Neural progenitor cell (in vitro differentiated cells): ENCODE data around the gene ILRUN. TPM values are rescaled to one million over a fixed set of nuclear protein-coding genes. Genes with fewer than 3 reads are reported as not detected.
"Not testable (repeated sequence)": the region's sequence is repeated elsewhere in the genome, so short reads cannot be mapped to it uniquely, and the experiment has no call there.

ENCODE experiments used
- DNase-seq: peaks from one replicate; pipeline ENCODE4 v3.0.0-alpha.2; 2016; ENCODE audit warnings: low spot score
- H2AFZ ChIP-seq: fragments of 200-600 bp; sonication (generic); replicated peaks from 2 replicates; pipeline ENCODE4 v1.6.1; 2016; ENCODE audit warnings: antibody characterized with exemption
- H3F3A ChIP-seq: fragments of 200-600 bp; sonication (generic); 2 replicates; pipeline ENCODE4 v1.6.1; 2016; ENCODE audit warnings: antibody characterized with exemption, low read depth
- H3K27ac ChIP-seq: fragments of 200-600 bp; sonication (generic); 2 replicates; pipeline ENCODE4 v1.5.1; 2016; ENCODE audit warnings: mild to moderate bottlenecking
- H3K27me3 ChIP-seq: fragments of 200-600 bp; sonication (generic); 2 replicates; pipeline ENCODE4 v1.6.1; 2016; ENCODE audit warnings: mild to moderate bottlenecking, moderate library complexity
- H3K36me3 ChIP-seq: fragments of 200-600 bp; sonication (generic); 2 replicates; pipeline ENCODE4 v1.5.1; 2016
- H3K4me1 ChIP-seq: fragments of 200-600 bp; sonication (generic); 2 replicates; pipeline ENCODE4 v1.6.1; 2016; ENCODE audit warnings: mixed run types
- H3K4me2 ChIP-seq: fragments of 200-600 bp; sonication (generic); 2 replicates; pipeline ENCODE4 v1.6.1; 2016
- H3K4me3 ChIP-seq: fragments of 200-600 bp; sonication (generic); 2 replicates; pipeline ENCODE4 v1.5.1; 2016
- H3K79me2 ChIP-seq: fragments of 200-600 bp; sonication (generic); 2 replicates; pipeline ENCODE4 v1.6.1; 2016; ENCODE audit warnings: low read depth
- H3K9ac ChIP-seq: fragments of 200-600 bp; sonication (generic); 2 replicates; pipeline ENCODE4 v1.6.1; 2016
- H3K9me3 ChIP-seq: fragments of 200-600 bp; sonication (generic); 2 replicates; pipeline ENCODE4 v1.5.1; 2016; ENCODE audit warnings: low read depth
- H4K20me1 ChIP-seq: fragments of 200-600 bp; sonication (generic); 2 replicates; pipeline ENCODE4 v1.6.1; 2016; ENCODE audit warnings: low read depth
- H3K27ac Mint-ChIP-seq: 3 replicates; pipeline ENCODE4 v1.8.0; 2021; ENCODE audit warnings: mixed read lengths
- H3K27me3 Mint-ChIP-seq: 2 replicates; pipeline ENCODE4 v1.8.0; 2022; ENCODE audit warnings: low read depth, mild to moderate bottlenecking, inconsistent platforms, moderate library complexity, mixed read lengths; ENCODE audit not compliant: insufficient read depth
- H3K36me3 Mint-ChIP-seq: 3 replicates; pipeline ENCODE4 v1.8.0; 2021; ENCODE audit warnings: mixed read lengths
- H3K4me1 Mint-ChIP-seq: 3 replicates; pipeline ENCODE4 v1.8.0; 2021; ENCODE audit warnings: mixed read lengths
- H3K4me3 Mint-ChIP-seq: 3 replicates; pipeline ENCODE4 v1.8.0; 2021; ENCODE audit warnings: mild to moderate bottlenecking, moderate library complexity, mixed read lengths
- H3K9me3 Mint-ChIP-seq: 3 replicates; pipeline ENCODE4 v1.8.0; 2020; ENCODE audit warnings: mixed read lengths
- CTCF ChIP-seq: fragments of 200-600 bp; sonication (generic); IDR thresholded peaks from 2 replicates; pipeline ENCODE4 v1.5.1; 2017; ENCODE audit warnings: antibody characterized with exemption, mild to moderate bottlenecking
- EZH2 ChIP-seq: fragments of 200-600 bp; sonication (generic); IDR thresholded peaks from 2 replicates; pipeline ENCODE4 v1.6.1; 2017; ENCODE audit warnings: antibody characterized with exemption, mild to moderate bottlenecking, moderate library complexity
- EZH2phosphoT487 ChIP-seq: fragments of 200-600 bp; sonication (generic); IDR thresholded peaks from 2 replicates; pipeline ENCODE4 v1.6.1; 2017; ENCODE audit warnings: antibody characterized with exemption
- total RNA-seq: library from RNA; depleted of rRNA; stranded (reverse); fragments of >200 nt; gene quantifications from 2 replicates; pipeline ENCODE4 v1.2.3, GENCODE V29; 2015; ENCODE audit warnings: low replicate concordance

ILRUN gene
- total RNA-seq, 1 donor from 2014 or later = 33.2 TPM

GRCh38 chr6:34680802-34681515 is 15.6 kb downstream of the ILRUN start:
- H3K79me2 ChIP-seq = peaks cover 97% of the 10 kb centered on the region
- H3K27me3 Mint-ChIP-seq = no peaks in the 10 kb centered on the region
- no peaks in the 10 kb centered on the region for H3K4me1 ChIP-seq
- H3K27ac Mint-ChIP-seq = no peak overlapping the region
- H3K9me3 Mint-ChIP-seq = no peaks in the 10 kb centered on the region
- no peaks in the 10 kb centered on the region for H3K9me3 ChIP-seq
- TF ChIP-seq EZH2 (no peak), EZH2phosphoT487 (no peak), CTCF (no peak)
- H3K4me2 ChIP-seq = no peak overlapping the region
- peak overlapping the region; percentile 67 for H3K27ac ChIP-seq
- H3K36me3 Mint-ChIP-seq = peaks cover 4% of the 10 kb centered on the region
- H3K4me3 Mint-ChIP-seq = no peak overlapping the region
- no peaks in the 10 kb centered on the region for H3K27me3 ChIP-seq
- no peak for DNase-seq
- peaks cover 8% of the 10 kb centered on the region for H3F3A ChIP-seq
- H3K4me3 ChIP-seq = no peak overlapping the region
- H3K4me1 Mint-ChIP-seq = peaks cover 2% of the 10 kb centered on the region
- no peak overlapping the region for H2AFZ ChIP-seq
- H3K9ac ChIP-seq = no peak overlapping the region
- no peaks in the 10 kb centered on the region for H3K36me3 ChIP-seq
- peaks cover 12% of the 10 kb centered on the region for H4K20me1 ChIP-seq

- not testable (repeated sequence) for H3K4me1 ChIP-seq, H3K4me1 Mint-ChIP-seq, H3F3A ChIP-seq, H3K4me2 ChIP-seq, H3K27me3 Mint-ChIP-seq, H3K4me3 ChIP-seq, H3K9me3 Mint-ChIP-seq, H3K27me3 ChIP-seq, H3K4me3 Mint-ChIP-seq, DNase-seq, H3K36me3 ChIP-seq, H3K27ac ChIP-seq, H2AFZ ChIP-seq, H3K27ac Mint-ChIP-seq, H3K9me3 ChIP-seq, H3K36me3 Mint-ChIP-seq, H3K9ac ChIP-seq
- peaks cover 11% of the 10 kb centered on the region for H4K20me1 ChIP-seq
- H3K79me2 ChIP-seq = peaks cover 97% of the 10 kb centered on the region
Measured at GRCh38 chr6:34680313-34680712, 16.3 kb downstream of the ILRUN start.

GRCh38 chr6:34679552-34680253 is 16.9 kb downstream of the ILRUN start:
- Histone ChIP-seq H3K9me3 (no peaks in the 10 kb centered on the region), H4K20me1 (peaks cover 10% of the 10 kb centered on the region), H3K4me2 (no peak overlapping the region), H3K9ac (no peak overlapping the region), H3K4me3 (no peak overlapping the region), H3K27me3 (no peaks in the 10 kb centered on the region), H3F3A (peaks cover 3% of the 10 kb centered on the region), H2AFZ (no peak overlapping the region), H3K79me2 (peaks cover 96% of the 10 kb centered on the region), H3K4me1 (no peaks in the 10 kb centered on the region), H3K27ac (no peak overlapping the region), H3K36me3 (no peaks in the 10 kb centered on the region)
- H3K27me3 Mint-ChIP-seq = no peaks in the 10 kb centered on the region
- no peak for DNase-seq
- no peak overlapping the region for H3K27ac Mint-ChIP-seq
- H3K36me3 Mint-ChIP-seq = peaks cover 3% of the 10 kb centered on the region
- no peak overlapping the region for H3K4me3 Mint-ChIP-seq
- H3K4me1 Mint-ChIP-seq = peaks cover 2% of the 10 kb centered on the region
- TF ChIP-seq EZH2 (no peak), CTCF (no peak), EZH2phosphoT487 (no peak)
- H3K9me3 Mint-ChIP-seq = no peaks in the 10 kb centered on the region

GRCh38 chr6:34676140-34676539 is 20.4 kb downstream of the ILRUN start:
- Mint-ChIP-seq H3K27me3 (no peaks in the 10 kb centered on the region), H3K27ac (no peak overlapping the region), H3K36me3 (peaks cover 3% of the 10 kb centered on the region), H3K9me3 (no peaks in the 10 kb centered on the region), H3K4me3 (no peak overlapping the region), H3K4me1 (peaks cover 5% of the 10 kb centered on the region)
- Histone ChIP-seq H3K27me3 (no peaks in the 10 kb centered on the region), H4K20me1 (peaks cover 26% of the 10 kb centered on the region), H3K4me3 (no peak overlapping the region), H3K9me3 (no peaks in the 10 kb centered on the region), H3K79me2 (peaks cover 85% of the 10 kb centered on the region), H3F3A (peaks cover 7% of the 10 kb centered on the region), H3K36me3 (no peaks in the 10 kb centered on the region), H3K4me1 (no peaks in the 10 kb centered on the region), H2AFZ (no peak overlapping the region), H3K4me2 (no peak overlapping the region), H3K9ac (no peak overlapping the region), H3K27ac (no peak overlapping the region)
- DNase-seq = no peak
- TF ChIP-seq EZH2phosphoT487 (no peak), EZH2 (no peak)

- H3K9me3 ChIP-seq, H3K36me3 ChIP-seq, H3K27me3 ChIP-seq, H3K9ac ChIP-seq, H3K9me3 Mint-ChIP-seq, H3K4me1 Mint-ChIP-seq, H2AFZ ChIP-seq, H3K4me1 ChIP-seq, H3K27ac Mint-ChIP-seq, H3K27me3 Mint-ChIP-seq, H3K36me3 Mint-ChIP-seq, H3F3A ChIP-seq, H3K27ac ChIP-seq, H3K4me3 Mint-ChIP-seq, DNase-seq, H3K4me3 ChIP-seq, H3K4me2 ChIP-seq: not testable (repeated sequence)
- Histone ChIP-seq H4K20me1 (peaks cover 26% of the 10 kb centered on the region), H3K79me2 (peaks cover 85% of the 10 kb centered on the region)
Measured at GRCh38 chr6:34674930-34675329, 21.6 kb downstream of the ILRUN start.
